NCI-H510A (cell line): Measurements from ENCODE around the gene PIAS4.

Source experiments
- DNase-seq: peaks from one replicate; lab custom pipeline; 2025; lab: John Stamatoyannopoulos, UW

PIAS4 gene

DNA sequence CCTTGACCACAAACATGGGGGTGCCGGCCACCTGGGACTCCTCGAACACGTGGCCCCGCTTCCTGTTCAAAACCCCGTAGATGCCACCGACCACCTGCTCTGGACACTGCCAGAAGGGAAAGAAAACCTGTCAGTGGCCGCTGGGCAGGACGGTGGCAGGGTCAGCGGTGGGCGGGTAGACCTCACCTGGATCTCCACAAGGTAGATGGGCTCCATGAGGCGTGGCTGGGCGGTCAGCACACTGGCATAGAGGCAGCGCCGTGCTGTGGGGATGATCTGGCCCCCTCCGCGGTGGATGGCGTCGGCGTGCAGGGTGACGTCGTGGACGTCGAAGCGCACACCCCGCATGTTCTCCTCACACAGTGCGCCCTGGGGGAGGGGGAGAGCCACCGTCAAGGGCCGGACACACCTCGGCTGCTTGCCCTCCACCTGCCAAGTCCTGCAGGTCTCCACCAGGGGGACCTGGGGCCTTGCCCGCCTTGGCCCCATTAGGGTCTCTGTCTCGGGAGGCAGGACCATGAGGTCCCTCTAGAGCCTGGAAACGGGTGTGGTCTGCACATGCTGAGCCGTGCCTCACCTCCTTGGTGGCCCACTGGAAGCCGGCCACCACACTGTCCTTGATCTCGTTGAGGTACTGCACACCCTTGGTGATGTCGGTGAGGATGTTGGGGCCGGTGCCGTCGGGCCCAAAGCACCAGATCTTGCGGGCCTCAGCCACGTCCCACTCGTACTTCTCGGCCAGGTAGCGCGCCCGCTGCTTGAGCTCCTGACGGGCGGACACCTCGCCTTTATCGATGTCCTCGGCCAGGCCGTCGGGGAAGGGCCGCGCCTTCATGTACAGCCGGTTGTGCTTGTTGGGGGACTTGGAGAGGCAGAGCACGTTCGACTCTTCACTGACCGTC lies 30.0 kb upstream of the PIAS4 start:
- no peak for DNase-seq

DNA sequence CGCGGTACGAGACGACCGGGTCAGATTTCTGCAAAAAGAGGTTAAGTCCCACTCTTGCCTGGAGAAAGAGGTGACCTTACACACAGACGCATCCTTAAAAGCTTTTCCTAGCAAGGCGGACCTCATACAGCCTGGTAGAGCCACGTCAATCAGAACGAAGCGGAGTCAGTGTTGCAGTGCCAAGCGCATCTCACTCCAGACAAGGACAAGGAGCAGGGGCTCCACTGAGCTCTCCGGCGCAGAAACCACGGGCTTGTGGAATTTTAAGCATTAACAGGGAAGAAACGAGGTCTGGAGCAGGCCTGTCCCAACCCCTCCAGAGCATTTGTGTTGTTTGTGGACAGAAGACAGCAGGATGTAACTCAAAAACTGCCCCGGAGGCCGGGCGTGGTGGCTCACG lies 29.4 kb upstream of the PIAS4 start:
- no peak for DNase-seq

DNA sequence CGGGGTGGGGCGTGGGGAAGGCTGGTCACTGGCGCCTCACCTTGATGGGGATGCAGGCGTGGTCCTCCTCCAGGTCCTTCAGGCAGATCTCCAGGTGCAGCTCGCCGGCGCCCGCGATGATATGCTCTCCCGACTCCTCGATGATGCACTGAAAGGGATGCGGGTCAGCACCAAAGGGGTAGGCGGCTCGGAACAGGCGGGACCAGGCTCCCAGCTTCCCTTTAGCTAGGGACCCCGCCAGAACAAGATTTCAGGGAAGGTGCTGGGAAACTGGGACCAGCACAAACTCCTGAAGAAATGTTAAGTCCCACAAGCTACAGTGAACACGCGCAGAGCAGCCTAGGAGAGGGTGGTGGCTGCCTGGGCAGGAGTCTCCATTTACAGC lies 28.3 kb upstream of the PIAS4 start:
- no peak for DNase-seq

DNA sequence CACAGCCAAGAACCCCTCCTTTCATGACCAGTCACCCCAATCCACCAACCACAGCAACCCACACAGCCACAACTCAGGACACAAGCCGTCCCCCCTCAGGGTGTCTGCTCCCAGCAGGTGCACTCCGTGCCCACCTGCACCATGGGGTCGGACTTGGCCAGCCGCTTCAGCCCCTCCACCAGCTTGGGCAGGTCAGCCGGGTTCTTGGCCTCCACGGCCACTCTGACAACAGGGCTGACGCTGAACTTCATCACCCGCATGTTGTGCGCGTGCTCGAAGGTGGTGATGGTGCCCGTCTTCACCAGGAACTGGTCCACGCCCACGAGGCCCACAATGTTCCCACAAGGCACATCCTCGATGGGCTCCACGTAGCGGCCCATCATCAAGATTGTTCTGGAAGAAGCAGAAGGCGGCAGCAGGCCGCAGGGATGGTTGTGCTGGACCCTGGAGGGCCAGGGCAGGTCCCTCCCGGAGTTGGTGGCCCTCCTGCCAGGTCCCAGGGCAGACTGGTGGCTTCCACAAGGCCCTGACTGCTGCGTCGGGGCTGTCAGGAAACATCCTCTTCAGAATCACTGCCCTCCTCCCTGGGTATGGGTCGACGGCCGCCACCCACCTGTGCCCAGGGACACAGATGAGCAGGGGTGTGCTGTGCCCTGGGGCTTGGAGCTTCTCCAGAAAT lies 27.7 kb upstream of the PIAS4 start:
- no peak for DNase-seq

DNA sequence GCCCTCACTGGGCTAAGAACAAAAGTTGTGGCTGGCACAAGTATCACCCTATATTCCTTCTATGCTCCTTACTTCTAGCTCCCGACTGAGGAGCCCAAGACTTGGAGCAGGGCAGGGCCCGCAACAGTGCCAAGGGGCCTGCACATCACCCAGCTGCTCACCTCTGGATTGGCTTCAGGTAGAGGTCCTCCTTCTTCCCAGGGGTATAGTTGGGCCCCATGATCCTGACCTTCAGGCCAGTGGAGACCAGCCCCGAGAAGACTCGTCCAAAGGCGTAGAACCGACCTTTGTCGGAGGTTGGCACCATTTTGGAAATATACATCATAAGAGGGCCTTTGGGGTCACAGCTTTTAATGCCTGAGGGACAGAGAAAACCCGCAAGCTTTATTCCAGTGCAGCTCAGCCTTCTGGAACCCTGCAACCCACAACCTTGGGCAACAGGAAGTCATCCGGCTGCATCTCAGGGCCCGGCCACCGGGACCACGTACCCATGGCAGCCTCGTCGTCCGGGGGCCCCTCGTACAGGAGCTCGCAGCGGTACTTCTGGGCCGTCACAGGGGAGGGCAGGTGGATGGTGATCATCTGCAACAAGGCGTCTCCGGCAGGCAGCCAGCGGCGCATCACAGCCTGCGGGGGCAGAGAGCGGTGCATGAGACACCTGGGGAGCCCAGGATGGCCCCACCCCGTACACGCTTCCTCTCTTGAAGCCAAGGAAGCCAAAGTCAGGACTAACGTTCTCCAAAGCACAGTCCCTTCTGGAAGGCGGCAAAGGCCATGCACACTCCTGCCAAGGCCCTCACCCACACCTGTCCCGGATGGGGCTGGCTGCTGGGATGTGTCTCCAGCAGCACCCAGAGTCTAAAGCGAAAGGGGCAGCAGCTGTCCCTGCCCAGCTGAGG lies 26.9 kb upstream of the PIAS4 start:
- no peak for DNase-seq

DNA sequence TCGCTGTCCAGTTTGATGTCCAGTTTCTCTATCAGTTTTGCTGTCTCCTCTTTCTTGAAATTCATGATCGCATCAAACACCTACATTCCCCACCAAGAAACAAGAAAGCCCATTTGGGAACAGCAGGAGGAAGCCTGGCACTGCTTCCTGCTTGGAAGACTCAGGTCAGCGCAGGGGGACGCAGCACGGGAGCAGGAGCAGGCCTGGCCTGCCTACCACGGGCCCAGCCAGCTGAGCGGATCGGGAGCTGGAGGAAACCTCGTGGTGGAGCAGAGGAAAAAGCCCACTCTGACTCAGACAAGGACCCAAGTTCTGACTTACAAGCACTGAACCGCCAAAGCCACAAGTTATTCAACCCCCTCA lies 26.2 kb upstream of the PIAS4 start:
- no peak for DNase-seq

DNA sequence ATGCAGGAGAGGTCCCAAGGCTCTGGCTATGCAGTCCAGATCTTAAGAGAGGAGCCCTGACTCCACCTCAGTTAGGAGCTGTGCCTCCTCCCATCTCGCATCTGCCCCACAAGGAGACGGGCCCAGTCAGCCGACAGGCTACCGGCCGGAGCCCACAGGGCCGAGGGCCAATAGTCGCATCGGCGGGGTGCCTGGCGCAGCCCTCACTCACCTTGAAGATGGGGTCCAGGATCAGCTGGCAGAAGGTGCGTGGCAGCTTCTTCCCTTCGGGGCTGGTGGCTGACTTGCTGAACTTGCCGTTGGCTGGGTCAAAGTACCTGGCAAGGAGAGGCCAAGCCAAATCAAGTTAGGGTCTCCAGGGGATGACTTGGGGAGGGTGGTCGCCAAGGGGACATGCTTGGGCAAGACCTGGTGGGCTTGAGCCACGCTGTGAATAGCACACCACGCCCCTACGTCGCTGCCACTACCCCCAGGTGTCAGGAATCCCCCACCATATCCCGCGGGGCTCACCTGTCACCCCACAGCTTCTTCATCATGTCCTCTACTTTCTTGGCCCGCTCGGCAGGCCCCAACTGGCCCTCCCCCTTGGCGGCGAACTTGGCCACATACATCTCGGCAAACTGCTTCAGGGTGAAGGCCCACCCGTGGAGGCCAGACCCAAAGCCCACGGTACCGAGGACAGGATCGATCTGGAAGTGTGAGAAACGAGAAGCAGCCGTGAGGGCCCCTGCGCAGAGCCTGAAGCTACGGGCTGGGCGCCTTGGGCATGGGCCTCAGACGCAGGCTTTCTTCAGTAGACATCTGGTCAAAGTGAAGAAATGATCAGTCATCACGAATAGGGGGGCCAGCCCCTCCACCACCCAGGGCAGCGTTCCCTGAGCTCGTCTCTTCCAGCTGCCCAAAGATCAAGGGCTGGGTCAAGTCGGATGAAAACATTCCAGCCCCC lies 25.5 kb upstream of the PIAS4 start:
- no peak for DNase-seq

DNA sequence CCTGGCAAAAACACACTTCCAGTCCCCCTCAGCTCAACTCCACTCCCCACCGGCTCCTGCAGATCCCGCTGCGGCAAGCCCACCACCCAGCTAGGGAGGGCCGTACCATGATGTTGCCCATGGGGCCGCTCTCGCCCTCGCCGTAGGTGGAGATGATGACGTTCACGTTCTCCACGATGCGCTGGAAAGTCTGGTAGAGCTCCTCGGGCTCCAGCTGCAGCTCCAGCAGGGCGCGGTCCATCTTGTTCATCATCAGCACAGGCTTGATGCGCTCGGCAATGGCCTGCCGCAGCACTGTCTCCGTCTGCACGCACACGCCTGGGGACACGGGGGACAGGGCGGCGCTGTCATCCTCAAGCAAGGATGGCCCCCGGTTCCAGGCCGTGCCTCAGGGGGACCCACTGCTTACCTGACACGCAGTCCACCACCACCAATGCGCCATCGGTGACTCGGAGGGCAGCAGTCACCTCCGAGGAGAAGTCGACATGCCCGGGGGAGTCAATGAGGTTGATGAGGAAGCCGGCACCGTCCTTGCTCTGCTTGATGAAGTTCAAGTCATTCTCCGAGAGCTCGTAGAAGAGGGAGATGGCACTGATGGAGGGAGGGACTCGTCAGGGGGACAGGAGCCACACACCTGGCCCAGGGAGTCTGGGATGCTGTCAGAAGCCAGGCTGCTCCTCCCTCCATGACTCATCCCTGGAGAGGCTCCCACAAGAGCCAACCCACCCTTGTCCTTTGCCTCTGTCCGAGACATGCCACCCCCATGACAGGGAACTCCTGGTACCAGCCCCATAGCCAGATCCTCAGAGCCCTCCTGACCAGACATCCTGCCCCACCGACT lies 24.6 kb upstream of the PIAS4 start:
- DNase-seq = no peak

DNA sequence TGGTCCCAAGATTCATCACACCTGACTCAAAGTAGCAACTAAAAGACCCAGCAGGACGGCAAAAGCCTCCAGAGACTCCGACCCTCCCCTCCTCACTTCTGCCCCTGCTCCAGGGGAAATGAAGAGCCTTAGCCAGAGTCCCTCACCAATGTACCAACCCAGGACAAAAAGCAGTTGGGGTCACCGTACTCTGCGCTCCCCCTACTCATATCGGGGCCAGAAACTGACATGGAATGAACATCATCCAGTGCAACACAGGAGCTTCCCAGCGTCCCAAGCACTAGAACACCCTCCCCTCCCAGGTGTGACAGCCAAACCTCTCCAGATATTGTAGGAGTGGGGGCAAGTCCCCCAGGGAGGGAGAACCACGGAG lies 24.0 kb upstream of the PIAS4 start:
- no peak for DNase-seq

DNA sequence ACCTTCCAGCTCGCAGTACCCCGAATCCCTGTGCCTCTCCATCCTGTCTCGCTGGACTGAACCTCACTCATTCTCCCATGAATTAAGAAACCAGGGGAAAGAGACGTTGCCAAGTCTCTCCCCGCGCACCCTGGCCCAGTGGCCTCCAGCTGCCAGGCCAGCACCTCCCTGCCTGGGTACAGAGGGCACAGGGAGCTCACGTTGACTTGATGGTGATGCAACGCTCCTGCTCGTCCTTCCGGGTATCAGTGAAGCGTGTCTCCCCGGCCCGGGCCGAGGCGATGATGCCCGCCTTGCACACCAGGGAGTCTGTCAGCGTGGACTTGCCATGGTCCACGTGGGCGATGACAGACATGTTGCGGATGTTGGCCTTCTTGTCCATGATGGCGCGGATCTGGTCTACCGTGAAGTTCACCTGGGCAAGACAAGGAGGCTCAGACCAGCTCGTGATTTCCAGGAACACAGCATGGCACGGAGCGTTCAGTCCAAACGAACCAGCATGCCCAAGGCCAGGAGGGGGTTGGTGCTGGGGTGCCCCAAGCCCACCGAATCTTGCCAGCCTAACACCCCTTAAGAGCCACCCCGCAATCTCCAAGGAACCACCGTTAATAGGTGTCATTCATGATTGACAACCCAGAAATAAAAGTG lies 23.5 kb upstream of the PIAS4 start:
- DNase-seq = no peak

DNA sequence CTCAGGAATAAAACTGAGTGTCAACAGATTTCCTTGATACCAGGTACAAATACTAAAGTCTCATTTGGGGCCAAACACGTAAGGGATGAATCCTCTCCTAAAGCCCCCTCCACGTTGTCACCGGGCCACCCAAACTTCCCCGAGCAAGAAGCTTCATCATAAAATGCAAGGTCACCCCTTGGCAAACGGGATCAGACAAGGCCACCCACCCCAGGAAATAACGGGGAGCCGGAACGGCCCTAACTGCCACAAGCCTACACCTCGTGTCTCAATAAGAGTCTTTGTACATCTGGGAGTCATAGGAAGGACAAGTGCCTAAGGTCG lies 23.0 kb upstream of the PIAS4 start:
- DNase-seq = no peak

DNA sequence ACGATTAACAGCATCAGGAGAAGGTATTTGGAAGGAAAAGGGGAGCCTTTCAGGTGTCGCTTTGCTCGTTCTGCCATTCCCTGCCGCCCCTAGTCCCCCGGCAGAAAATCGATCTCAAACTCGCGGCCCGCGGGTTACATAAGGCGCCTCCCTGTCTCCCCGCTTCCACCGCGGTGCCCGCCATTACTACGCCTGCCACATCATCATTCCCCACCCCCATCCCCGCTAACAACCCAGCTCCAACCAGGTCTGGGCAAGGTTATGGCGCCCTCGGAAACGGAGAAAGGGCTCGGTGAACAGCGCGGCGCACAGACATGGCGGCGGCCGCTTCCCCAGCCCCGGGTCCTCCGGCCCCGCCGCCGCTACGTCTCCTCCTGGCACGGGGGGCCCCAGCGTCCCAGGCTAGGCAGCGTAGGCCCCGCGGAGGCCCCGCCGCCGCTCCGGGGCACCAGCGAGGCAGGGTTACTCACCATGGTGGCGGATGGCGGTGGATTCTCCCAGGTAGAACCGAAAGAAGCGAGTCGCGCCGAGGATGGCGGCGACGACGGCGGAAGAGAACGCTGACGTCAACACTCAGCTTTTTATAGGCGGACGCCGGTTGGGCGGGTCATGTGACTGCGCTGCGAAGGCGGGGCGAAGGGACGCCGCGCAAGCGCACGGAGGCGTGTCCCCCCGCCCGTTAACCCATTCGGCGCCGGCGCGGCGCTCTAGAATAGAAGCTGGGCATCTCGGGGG lies 22.5 kb upstream of the PIAS4 start, which contains the start of gene EEF2:
Gene EEF2 (minus strand): TSS at position 556 of the 735 bp plus-strand sequence. CDS start 83 bp downstream, at position 473.
- peak; percentile 79 for DNase-seq

DNA sequence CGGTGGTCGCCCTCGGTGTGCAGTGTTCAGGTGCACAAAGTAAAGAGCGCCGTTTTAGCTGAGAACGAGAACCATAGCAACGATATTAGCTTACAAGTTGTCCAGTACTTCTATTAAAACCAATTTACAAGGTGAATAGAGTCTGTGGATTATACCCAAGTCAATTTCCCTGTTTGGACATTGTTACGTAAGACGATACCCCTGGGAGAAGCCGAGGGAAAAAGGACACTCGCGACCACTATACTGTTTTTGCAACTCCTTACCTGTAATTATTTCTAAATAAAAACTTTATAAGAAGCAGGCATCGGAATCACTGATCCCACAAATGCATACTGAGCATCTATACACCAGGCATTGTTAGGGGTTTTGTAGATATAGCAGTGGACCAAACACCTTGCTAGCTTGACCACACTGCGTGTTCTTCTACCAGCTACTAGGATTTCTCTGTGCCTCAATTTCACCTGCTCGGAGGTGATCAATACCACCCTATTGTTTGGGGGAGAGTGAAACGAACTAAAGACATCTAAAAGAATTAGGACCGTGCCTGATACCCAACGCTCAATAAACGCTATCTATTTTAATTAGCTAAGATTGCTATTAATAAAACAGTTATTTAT lies 21.8 kb upstream of the PIAS4 start:
- DNase-seq = no peak

DNA sequence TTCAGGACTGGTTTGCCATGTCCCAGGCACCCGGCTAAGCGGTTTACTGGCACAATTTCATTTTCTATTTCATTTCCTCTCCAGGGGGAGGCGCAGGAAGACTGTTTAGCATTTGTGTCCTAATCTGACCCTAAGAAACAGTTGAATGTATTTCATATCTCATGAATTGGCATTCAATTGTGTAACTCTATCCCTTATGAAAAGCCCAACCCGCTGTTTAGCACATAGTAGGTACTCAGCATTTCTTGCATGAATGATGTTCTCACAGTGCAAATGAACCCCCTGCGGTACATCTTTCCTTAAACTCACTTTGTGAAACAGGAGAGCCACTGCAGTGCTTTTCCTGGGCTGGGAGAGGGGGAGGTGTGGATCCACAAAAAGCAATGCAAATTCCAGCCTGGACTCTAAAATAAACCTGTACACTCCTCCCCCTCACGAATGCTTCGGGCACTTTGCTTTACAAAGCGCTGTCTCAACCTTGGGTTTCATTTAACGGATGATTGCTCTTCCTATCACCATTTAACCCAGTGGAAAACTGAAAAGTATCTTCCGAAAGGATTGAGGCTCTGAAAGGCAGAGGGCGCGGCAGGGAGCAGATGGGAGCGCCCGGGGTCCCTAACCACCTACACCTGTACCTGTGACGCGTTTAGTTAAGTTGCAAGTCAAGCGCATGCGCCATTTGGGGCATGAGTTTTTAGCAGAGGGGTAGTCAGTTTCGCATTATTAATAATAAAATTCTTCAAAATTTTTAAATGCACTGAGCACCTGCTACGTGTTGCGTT lies 21.1 kb upstream of the PIAS4 start:
- DNase-seq = peak; percentile 80

DNA sequence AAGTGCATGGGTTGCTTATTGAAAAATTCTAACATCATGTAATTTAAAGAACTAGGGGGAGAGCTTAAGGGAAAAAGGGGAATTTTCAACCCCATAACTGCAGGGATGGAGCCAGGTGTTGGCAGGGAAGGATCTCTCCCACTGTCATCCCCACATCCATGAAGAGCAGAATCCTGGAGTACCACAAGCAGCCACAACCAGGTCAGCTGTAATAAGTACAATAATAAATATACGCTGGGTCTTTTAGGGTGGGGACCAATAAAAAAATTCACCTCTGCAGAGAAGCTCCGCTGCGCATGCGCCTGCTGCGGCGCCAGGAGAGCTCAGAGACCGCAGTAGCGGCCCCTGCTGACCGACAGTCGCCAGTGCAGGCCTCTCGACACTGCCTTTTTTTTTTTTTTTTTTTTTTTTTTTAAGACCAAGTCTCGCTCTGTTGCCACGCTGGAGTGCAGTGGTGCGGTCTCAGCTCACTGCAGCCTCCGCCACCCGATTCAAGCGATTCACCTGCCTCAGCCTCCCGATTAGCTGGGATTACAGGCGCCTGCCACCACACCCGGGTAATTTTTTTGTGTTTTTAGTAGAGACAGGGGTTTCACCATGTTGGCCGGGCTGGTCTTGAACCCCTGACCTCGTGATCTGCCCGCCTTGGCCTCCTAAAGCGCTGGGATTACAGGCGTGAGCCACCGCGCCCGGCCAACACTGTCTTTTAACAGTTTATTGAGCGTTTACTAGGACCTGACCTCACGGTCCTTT lies 19.7 kb upstream of the PIAS4 start:
- DNase-seq = peak; percentile 78

DNA sequence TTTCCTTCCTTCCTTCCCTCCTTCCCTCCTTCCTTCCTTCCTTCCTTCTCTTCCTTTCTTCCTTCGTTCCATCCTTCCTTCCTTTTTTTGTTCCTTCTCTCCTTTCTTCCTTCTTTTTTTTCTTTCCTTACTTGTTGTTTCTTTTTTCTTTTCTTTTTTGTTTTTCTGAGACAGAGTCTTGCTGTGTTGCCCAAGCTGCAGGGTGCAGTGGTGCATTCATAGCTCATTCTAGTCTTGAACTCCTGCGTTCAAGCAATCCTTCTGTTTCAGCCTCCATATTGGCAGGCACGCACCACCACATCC lies 16.8 kb upstream of the PIAS4 start:
- no peak for DNase-seq

DNA sequence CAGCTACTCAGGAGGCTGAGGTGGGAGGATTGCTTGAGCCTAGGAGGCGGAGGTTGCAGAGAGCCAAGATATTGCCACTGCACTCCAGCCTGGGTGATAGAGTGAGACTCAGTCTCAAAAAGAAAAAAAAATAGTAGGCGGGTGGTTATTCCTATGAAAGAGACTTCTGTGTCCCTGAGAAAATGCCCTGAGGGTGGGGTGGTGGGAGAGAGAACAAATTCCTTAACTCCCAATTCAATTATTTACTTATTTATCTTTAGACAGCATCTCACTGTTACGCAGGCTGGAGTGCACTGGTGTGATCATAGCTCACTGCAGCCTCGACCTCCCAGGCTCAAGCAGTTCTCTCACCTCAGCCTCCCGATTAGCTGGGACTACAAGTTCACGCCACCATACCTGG lies 11.9 kb upstream of the PIAS4 start:
- no peak for DNase-seq
